Measurements from ENCODE around the gene VARS1.

The VARS1 gene

GRCh38 chr6:31765910-31766794 lies 29.4 kb downstream of the VARS1 start:
- DNase-seq (ENCODE audit: low read depth): no peak
- H3K4me3 ChIP-seq (replicated peaks; ENCODE audit: low read depth, low read length): peak overlapping the region; percentile 12
- TF ChIP-seq CTCF (IDR thresholded peaks at IDR 0.05; ENCODE audit: low read length, missing control alignments): no peak

- H3K4me3 ChIP-seq (replicated peaks; ENCODE audit: low read depth, low read length): no peak overlapping the region
- TF ChIP-seq CTCF (IDR thresholded peaks at IDR 0.05; ENCODE audit: low read length, missing control alignments): no peak
- DNase-seq (ENCODE audit: low read depth): no peak
Observed at GRCh38 chr6:31765559-31765909, 30.0 kb downstream of the VARS1 start.

GRCh38 chr6:31764198-31764597 lies 31.4 kb downstream of the VARS1 start:
- H3K4me3 ChIP-seq (replicated peaks; ENCODE audit: low read depth, low read length): no peak overlapping the region
- no peak for TF ChIP-seq CTCF (IDR thresholded peaks at IDR 0.05; ENCODE audit: low read length, missing control alignments)
- no peak for DNase-seq (ENCODE audit: low read depth)

- DNase-seq (ENCODE audit: low read depth): peak; percentile 54
- no peak for TF ChIP-seq CTCF (IDR thresholded peaks at IDR 0.05; ENCODE audit: low read length, missing control alignments)
- no peak overlapping the region for H3K4me3 ChIP-seq (replicated peaks; ENCODE audit: low read depth, low read length)
Observed at GRCh38 chr6:31763619-31763940, 32.0 kb downstream of the VARS1 start.

GRCh38 chr6:31762878-31763618 lies 32.5 kb downstream of the VARS1 start:
- TF ChIP-seq CTCF (IDR thresholded peaks at IDR 0.05; ENCODE audit: low read length, missing control alignments): no peak

GRCh38 chr6:31762356-31762755 lies 33.2 kb downstream of the VARS1 start, which contains the start of gene SAPCD1:
TSS of gene SAPCD1 (plus strand) at chr6:31762656. CDS start at chr6:31763055, 399 bp downstream.
- no peak within 1 kb of the TSS for H3K4me3 ChIP-seq (replicated peaks; ENCODE audit: low read depth, low read length)
- no peak for TF ChIP-seq CTCF (IDR thresholded peaks at IDR 0.05; ENCODE audit: low read length, missing control alignments)
- no peak for DNase-seq (ENCODE audit: low read depth)

More at GRCh38 chr6:31762878-31763618, 32.5 kb downstream of the VARS1 start:
- DNase-seq (ENCODE audit: low read depth): no peak
- H3K4me3 ChIP-seq (replicated peaks; ENCODE audit: low read depth, low read length): no peak overlapping the region
